ENCODE results near the gene FRS2. TPM values are rescaled to one million over a fixed set of nuclear protein-coding genes. Genes with fewer than 3 reads are reported as not detected.
A peak's percentile ranks its signal among the peaks of the same experiment; 100 is the strongest.

FRS2 gene, protein sequence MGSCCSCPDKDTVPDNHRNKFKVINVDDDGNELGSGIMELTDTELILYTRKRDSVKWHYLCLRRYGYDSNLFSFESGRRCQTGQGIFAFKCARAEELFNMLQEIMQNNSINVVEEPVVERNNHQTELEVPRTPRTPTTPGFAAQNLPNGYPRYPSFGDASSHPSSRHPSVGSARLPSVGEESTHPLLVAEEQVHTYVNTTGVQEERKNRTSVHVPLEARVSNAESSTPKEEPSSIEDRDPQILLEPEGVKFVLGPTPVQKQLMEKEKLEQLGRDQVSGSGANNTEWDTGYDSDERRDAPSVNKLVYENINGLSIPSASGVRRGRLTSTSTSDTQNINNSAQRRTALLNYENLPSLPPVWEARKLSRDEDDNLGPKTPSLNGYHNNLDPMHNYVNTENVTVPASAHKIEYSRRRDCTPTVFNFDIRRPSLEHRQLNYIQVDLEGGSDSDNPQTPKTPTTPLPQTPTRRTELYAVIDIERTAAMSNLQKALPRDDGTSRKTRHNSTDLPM
- 10 to 100 TPM; 12.8 to 15.1 TPM for total RNA-seq

DNA sequence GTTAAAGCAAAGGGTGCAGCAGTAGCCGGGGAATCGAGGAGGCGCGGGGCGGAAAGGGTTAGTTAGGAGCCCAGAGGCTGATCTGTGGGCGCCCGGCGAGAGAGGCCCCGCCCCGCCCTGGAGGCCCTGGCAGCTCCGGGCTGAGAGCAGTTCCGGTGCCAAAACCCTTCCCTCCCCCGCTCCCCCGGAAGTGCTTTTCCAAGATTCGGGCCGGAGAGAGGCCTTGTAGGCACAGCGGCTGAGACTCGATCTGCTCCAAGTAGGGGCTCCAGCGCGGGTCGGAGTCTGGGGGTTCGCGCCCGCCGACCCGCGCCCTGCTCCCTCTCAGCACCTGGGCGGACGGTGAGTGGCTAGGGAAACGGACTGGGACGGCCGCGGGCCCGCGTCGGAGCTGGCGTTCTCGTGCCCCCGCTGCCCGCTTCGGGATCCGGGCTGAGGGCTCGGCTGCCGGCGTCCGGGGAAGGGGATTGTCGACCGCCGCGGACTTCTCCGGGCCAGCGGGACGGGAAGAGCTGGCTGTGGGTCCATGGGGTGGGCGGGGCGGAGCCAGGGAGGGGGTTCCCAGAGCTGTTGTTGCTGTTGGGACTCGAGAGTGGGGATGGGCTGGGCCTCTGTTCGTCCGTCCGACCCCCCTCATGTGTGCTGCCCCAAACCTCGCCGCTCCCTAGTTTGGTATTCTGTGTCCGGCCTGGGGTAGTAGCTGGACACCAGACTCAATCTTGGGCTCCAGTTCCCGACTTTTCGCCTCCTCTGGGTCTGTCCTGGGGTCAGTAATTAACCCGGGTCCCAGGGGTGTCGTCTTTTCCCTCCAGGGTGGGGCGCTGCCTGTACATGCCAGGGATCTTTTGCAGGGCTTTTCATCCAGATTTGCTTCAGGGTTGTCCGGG lies at the start of gene FRS2:
TSS of gene FRS2 (plus strand) at position 200 of the 887 bp plus-strand sequence. CDS start 98,643 bp downstream, outside the sequence.
- peak within 1 kb of the TSS; percentile 90 for H3K27ac Mint-ChIP-seq
- ChIA-PET POLR2A (interaction anchor here (0.8 to 2.0 kb wide), 11 partner anchors 10 to 774 kb away, joined by 3 to 10 read pairs (median 4); partner anchors contain the start of genes CCT2 and CNOT2), CTCF (interaction anchor here (0.6 to 1.9 kb wide), 5 partner anchors 22 to 113 kb away, joined by 3 to 15 read pairs (median 5); no protein-coding TSS in a partner anchor)
- peak within 1 kb of the TSS; percentile 96 for H3K4me3 Mint-ChIP-seq
- peaks cover 12% of the 10 kb centered on the region for H3K36me3 Mint-ChIP-seq (ENCODE audit: low read depth)
- H3K9me3 Mint-ChIP-seq, result no peaks in the 10 kb centered on the region
- H3K4me1 Mint-ChIP-seq, result peaks cover 32% of the 10 kb centered on the region
- no peaks in the 10 kb centered on the region for H3K27me3 Mint-ChIP-seq
- DNase-seq, result peak; percentile 87

DNA sequence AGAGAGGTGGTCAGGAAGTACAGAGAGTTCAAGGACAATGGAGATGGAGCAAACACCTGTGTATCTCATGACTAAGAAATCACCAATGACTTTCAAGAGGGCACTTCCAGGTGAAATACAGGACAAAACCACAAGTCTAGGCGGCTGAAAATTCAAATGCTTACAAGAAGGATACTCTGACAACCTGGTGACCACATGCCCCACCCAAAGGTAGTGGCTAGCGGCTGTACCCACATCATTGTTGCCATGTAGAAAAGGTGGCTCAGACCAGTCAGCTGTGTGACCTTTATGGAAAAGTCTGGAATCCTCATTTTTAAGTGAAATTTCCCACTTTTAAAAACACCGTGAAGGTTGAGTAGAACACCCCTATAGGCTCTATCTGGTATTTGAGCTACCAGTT lies 48.6 kb upstream of the FRS2 start:
- Mint-ChIP-seq H3K27ac (no peak overlapping the region), H3K9me3 (no peaks in the 10 kb centered on the region), H3K4me3 (no peak overlapping the region), H3K36me3 (ENCODE audit: low read depth) (no peaks in the 10 kb centered on the region), H3K4me1 (peaks cover 3% of the 10 kb centered on the region), H3K27me3 (no peaks in the 10 kb centered on the region)
- no peak for DNase-seq
- ChIA-PET POLR2A (no interaction called here), CTCF (interaction anchor here (0.6 kb wide), 1 partner anchor 219 kb away, joined by 5 read pairs; no protein-coding TSS in a partner anchor)

DNA sequence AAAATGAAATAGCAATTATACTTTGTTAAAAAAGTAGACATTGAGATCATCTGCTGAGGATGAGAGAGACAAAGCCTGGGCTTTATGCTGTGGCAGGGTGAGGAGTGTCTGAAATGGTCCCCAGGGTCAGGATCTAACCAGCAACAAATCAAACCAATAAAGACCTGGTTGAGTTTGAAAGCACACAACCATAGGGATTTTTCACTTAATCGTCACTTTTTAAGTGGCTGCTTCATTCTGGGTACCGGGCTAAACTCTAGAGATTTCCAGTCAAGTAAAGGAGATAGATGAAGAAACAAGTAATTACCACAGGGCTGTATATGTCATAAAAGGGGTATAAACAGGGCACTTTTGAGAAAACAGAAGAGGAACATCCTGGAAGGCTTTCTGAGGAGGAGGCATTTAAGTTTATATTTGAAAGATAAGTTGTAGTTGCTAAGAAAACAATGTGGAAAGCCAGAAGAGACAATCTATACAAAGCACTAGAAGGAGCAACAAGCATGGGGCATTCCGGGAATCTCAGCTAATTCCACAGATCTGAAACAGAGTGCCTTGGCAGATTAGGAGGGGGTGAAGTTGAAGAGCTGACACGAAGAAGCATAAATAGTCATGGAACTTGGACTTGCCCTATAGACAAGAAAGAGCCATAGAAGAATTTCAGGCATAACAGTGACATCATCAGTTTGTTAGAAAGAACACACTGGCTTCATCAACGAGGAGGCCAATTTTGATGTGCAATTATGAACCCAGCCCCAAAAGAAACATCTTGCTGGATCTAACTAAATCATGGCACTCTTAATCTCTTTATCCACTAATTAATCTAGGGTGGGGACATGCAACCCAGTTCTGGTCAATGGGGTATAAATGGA lies 46.9 kb upstream of the FRS2 start:
- ChIA-PET POLR2A (no interaction called here), CTCF (no interaction called here)
- Mint-ChIP-seq H3K4me3 (no peak overlapping the region), H3K27me3 (no peaks in the 10 kb centered on the region), H3K9me3 (no peaks in the 10 kb centered on the region), H3K27ac (no peak overlapping the region), H3K36me3 (ENCODE audit: low read depth) (no peaks in the 10 kb centered on the region), H3K4me1 (peaks cover 3% of the 10 kb centered on the region)
- no peak for DNase-seq

DNA sequence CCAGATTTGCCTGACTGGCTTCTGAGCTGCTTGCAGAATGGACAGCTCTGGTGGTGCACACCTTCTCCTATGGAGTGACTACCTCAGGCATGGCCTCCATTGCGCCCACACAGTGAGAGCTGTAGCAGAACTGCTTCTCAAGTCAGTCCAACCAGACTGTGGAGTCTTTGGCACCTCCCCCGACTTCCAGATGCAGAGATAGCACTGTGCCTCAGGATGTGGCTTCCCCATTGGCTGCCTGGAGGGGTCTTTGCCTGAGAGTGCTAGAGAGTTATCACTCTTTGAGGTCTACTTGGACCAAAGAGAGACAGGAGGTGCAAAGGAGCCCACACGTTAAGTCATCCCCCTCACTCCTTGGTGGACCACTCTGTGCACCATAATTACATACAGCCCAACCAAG lies 44.8 kb upstream of the FRS2 start:
- H3K4me1 Mint-ChIP-seq, result peaks cover 3% of the 10 kb centered on the region
- no peak overlapping the region for H3K27ac Mint-ChIP-seq
- H3K27me3 Mint-ChIP-seq, result no peaks in the 10 kb centered on the region
- no peak overlapping the region for H3K4me3 Mint-ChIP-seq
- ChIA-PET POLR2A (no interaction called here), CTCF (no interaction called here)
- H3K9me3 Mint-ChIP-seq, result no peaks in the 10 kb centered on the region
- no peak for DNase-seq
- no peaks in the 10 kb centered on the region for H3K36me3 Mint-ChIP-seq (ENCODE audit: low read depth)

DNA sequence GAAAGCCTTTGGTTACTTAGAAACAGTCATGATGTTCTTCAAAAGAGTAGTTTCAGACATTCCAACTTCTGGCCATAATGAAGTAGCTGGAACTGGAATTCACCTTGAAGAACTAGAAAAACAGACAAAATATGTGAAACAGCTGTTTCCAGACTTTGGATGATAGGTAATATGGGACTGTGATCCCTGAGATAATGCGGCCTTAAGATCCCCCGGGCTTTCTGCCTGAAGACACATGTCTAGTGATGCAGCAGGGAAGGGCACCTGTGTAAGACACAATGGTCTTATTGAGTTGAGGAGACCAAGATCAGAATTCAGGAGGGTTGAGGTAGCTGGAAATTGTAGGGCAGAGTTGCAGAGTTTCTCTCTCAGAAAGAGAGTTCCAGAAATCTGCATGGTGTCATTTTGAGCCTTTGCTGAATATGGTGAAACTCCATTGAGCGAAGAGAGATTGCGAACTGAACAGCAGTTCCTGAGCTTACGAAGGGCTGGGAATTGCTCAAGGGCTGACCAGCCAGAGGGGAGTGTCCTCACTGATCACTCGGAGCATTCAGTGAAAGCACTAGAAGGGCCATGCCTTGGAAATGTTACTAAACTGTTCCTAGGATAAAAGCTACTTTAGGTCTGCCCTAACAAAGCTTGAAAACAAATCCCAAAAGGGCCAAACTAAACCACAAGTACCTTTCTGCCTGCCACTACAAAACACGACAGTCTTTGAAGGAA lies 41.7 kb upstream of the FRS2 start:
- Mint-ChIP-seq H3K9me3 (no peaks in the 10 kb centered on the region), H3K27me3 (no peaks in the 10 kb centered on the region), H3K36me3 (ENCODE audit: low read depth) (no peaks in the 10 kb centered on the region), H3K4me3 (no peak overlapping the region), H3K27ac (no peak overlapping the region), H3K4me1 (peaks cover 3% of the 10 kb centered on the region)
- POLR2A ChIA-PET, result no interaction called here
- CTCF ChIA-PET, result no interaction called here
- no peak for DNase-seq

DNA sequence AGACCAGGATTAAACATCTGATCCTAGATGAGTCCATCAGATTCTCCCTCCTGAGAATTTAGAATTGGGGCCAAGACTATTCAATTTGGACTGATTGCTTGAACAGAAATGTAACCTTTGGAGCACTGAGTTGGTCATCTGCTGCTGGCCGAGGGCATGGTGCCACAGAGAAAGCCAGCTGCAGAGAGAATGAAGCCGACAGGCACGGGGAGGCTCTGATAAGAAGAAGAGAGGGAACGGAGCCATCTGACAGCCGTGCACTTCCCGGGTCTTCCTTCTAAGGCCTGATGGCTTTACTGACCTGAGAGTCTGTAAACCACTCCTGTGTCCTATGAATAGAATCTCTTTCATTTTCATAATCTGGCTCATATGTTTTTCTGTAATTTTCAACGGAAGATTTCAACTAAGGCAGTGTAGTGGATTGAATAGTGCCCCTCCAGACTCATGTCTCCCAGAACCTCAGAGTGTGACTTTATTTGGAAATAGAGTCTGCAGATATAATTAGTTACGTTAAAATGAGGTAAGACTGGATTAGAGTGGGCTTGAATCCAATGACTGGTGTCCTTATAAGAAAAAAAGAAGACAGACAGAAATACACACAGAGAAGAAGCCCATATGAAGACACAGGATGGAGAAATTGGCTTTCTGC lies 39.1 kb upstream of the FRS2 start:
- no peaks in the 10 kb centered on the region for H3K27me3 Mint-ChIP-seq
- ChIA-PET POLR2A (no interaction called here), CTCF (no interaction called here)
- H3K9me3 Mint-ChIP-seq, result no peaks in the 10 kb centered on the region
- H3K27ac Mint-ChIP-seq, result no peak overlapping the region
- no peaks in the 10 kb centered on the region for H3K4me1 Mint-ChIP-seq
- no peaks in the 10 kb centered on the region for H3K36me3 Mint-ChIP-seq (ENCODE audit: low read depth)
- no peak overlapping the region for H3K4me3 Mint-ChIP-seq
- no peak for DNase-seq

DNA sequence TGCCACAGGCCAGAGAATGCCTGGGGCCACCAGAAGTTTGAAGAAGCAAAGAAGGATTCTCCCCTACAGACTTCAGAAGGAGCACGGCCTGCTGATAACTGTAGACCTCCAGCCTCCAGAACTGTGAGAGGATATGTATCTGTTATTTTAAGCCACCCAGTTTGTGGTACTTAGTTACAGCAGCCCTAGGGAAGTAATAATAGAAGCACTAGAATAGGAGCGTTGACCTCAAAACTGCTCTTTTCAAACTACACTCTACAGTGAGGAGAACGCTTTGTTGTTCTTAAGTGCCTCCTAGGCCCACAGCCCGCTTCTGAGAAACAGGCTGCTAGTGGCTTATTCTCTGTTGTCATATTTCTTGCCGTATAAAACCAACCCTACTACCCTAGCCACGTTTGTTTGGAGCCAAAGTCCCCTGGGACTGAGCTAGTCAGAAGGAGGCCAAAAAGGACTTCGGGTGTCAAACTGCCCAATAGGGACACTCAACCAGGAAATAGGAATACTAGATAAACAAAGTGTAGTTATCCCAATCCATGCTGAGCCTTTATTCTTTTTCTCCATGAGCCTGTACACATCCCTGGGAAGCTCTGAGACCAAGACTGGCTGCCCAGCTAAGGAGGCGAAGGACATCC lies 38.5 kb upstream of the FRS2 start:
- H3K27ac Mint-ChIP-seq, result no peak overlapping the region
- no peaks in the 10 kb centered on the region for H3K27me3 Mint-ChIP-seq
- no peak for DNase-seq
- H3K4me3 Mint-ChIP-seq, result no peak overlapping the region
- H3K36me3 Mint-ChIP-seq (ENCODE audit: low read depth), result no peaks in the 10 kb centered on the region
- H3K4me1 Mint-ChIP-seq, result no peaks in the 10 kb centered on the region
- ChIA-PET POLR2A (no interaction called here), CTCF (no interaction called here)
- no peaks in the 10 kb centered on the region for H3K9me3 Mint-ChIP-seq

DNA sequence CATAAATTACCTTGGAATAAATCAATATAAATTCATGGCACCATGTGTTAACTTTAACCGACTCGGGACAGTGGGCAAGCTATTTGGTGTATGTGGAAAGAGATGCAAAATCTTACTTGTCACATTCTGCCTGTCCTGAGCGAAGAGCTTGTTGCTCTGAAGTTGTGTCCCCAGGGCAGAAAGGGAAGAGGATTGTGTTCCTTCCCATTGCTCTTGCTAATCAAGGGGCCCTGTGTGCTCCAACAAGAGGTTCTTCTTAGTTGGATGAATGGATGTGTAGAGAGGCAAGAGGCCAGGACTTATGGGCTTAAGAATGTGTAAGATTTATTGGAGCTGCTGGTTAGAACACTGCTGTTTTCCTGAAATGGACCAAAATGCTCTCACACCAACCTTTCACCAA lies 36.5 kb upstream of the FRS2 start:
- Mint-ChIP-seq H3K27me3 (no peaks in the 10 kb centered on the region), H3K4me1 (no peaks in the 10 kb centered on the region), H3K4me3 (no peak overlapping the region), H3K27ac (no peak overlapping the region), H3K36me3 (ENCODE audit: low read depth) (no peaks in the 10 kb centered on the region), H3K9me3 (no peaks in the 10 kb centered on the region)
- DNase-seq, result no peak
- ChIA-PET POLR2A (no interaction called here), CTCF (no interaction called here)

DNA sequence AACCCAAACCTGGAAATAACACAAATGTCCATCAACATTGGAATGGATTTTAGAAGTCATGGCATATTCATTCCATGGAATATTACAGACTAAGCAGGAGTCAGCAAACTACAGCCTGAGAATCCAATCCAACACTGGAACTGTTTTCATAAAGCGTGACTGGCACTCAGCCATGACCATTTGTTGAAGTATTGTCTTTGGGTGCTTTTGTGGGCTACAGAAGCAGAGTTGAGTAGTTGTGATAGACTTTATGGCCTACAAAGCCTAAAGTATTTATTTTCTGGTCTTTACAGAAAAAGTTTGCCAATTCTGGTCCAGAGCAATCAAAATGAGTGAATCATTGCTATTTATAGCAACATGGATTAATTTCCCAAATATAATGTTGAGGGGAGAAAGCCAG lies 34.5 kb upstream of the FRS2 start:
- no peak for DNase-seq
- H3K4me3 Mint-ChIP-seq, result no peak overlapping the region
- H3K27ac Mint-ChIP-seq, result no peak overlapping the region
- H3K4me1 Mint-ChIP-seq, result no peaks in the 10 kb centered on the region
- CTCF ChIA-PET, result no interaction called here
- POLR2A ChIA-PET, result no interaction called here
- no peaks in the 10 kb centered on the region for H3K27me3 Mint-ChIP-seq
- no peaks in the 10 kb centered on the region for H3K9me3 Mint-ChIP-seq
- no peaks in the 10 kb centered on the region for H3K36me3 Mint-ChIP-seq (ENCODE audit: low read depth)

DNA sequence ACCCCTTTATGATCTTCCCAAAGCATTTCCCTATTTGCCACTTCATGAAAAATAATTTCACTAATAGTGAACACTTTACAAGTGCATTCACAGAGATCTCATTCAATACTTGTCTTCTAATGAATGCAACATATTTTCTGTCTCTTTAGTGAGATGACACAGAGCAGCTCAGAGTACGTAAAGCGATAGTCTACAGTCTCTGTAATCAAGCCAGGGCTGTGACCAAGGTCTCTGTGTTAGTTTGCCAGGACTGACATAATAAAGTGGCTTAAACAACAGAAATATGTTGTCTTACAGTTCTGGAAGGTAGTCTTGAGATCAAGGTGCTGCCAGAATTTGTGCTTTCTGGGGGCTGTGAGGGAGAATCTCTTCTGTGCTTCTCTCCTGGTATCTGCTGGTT lies 33.1 kb upstream of the FRS2 start:
- no peak for DNase-seq
- CTCF ChIA-PET, result no interaction called here
- Mint-ChIP-seq H3K36me3 (ENCODE audit: low read depth) (no peaks in the 10 kb centered on the region), H3K4me1 (no peaks in the 10 kb centered on the region), H3K4me3 (no peak overlapping the region), H3K27me3 (no peaks in the 10 kb centered on the region), H3K27ac (no peak overlapping the region), H3K9me3 (no peaks in the 10 kb centered on the region)
- POLR2A ChIA-PET, result no interaction called here

DNA sequence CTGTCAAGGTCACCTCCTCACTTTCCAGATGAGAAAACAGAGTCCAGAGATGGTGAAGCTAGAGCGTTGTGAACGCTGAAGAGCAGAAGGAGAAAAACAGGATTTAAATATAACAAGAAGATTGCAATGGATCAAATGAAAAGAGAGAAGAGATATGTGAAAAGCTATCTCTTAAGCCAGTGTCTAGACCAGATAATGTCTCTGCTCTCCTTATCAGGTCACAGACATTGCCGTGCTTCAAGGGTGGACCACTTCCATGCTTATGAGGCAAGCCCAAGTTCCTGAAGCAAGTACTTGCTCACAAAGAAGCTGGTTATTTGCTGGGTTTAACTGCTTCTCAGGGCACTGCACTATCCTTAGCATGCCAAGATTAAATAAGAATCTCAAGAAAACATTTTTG lies 31.6 kb upstream of the FRS2 start:
- no peaks in the 10 kb centered on the region for H3K4me1 Mint-ChIP-seq
- CTCF ChIA-PET, result no interaction called here
- H3K27ac Mint-ChIP-seq, result no peak overlapping the region
- no peaks in the 10 kb centered on the region for H3K9me3 Mint-ChIP-seq
- POLR2A ChIA-PET, result no interaction called here
- DNase-seq, result no peak
- H3K27me3 Mint-ChIP-seq, result no peaks in the 10 kb centered on the region
- no peak overlapping the region for H3K4me3 Mint-ChIP-seq
- H3K36me3 Mint-ChIP-seq (ENCODE audit: low read depth), result no peaks in the 10 kb centered on the region

DNA sequence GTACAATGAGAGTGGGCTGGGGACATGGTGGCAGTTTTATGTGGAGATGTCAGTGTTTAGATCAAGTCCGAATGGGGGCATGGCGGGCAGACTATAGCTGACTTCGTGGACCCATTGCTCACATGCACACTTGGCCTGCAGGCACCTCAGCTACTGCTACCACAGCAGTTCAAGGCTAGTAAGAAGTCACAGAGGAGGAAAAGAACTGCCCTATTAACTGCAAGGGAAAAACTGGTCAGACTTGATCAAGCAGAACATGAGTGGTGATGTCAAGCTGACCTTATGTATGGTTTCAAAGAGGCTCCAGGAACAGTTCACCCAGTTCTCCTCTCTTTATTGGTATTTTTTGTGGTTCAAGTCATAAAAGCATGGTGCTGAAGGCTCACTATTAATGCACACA lies 30.2 kb upstream of the FRS2 start:
- Mint-ChIP-seq H3K4me3 (no peak overlapping the region), H3K9me3 (no peaks in the 10 kb centered on the region), H3K36me3 (ENCODE audit: low read depth) (no peaks in the 10 kb centered on the region), H3K27ac (no peak overlapping the region), H3K27me3 (no peaks in the 10 kb centered on the region), H3K4me1 (no peaks in the 10 kb centered on the region)
- CTCF ChIA-PET, result no interaction called here
- no peak for DNase-seq
- POLR2A ChIA-PET, result no interaction called here

All from activated CD4-positive, alpha-beta memory T cell treated with anti-CD3 and anti-CD28 coated beads, Interleukin-2, amount 10 ng/mL, durations not matched to agents 7 days and 5 days (primary cell).